HK-2 (cell line): ENCODE results near the gene SPATA21.
"Not testable (repeated sequence)": the region's sequence is repeated elsewhere in the genome, so short reads cannot be mapped to it uniquely, and the experiment has no call there.

Experiments used
- DNase-seq: peaks from one replicate; pipeline ENCODE4 v3.0.0-alpha.2; 2018; ENCODE audit not compliant: unreplicated experiment

Gene SPATA21

DNA sequence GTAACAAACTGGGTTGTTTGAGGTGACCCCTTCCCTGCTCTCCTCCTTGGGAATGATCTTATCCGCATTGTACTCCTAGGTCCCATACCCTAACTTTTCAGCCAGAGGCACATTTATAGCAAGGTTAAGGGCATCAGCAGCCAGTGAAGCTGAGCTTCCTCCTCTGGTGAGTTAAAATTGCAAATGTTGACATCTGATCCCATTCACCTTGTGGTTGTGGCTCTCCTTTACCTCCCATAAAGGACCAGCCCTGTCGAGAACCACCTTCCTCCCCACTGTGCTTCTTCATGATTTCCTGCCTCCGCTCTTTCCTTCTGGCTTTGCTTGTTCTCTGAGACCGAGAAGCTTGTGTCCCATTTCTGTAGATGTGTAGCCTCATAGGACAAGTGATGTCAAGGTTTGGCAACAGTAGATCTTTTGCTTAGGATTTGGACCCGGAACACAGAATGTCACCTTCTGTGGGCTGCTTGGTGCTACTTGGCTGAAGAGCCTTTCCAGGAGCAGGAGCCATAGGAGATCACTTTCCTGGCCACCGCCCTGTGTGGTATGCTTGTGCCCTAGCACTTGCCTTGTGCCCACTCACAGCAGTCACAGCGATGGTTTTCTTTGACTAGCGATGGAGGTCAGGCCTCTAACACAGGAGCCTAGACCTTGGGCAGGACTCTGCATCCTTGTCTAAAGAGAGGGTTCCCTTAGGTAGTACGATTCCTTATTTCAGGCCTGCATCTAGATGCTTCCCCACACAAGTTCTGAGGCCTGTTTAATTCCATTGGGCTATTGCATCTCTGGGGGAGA lies 51.4 kb downstream of the SPATA21 start:
- DNase-seq, result no peak

DNA sequence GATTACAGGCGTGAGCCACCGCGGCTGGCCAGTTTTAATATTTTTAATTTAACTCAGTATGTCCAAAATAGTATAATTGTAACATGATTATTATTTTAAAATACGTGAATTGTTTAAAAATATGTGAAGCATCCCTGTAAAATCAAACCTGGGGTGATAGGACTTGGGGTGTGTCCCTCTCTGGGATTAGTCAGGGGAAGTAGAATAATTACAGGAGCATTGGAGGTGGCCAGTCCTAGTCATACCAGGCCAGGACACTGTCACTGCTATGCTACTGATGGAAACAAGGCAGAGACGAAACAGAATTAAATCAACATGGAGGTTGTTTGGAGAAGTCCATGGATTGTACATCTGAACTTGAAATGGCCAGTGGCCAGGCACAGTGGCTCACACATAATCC lies 53.3 kb downstream of the SPATA21 start:
- no peak for DNase-seq

DNA sequence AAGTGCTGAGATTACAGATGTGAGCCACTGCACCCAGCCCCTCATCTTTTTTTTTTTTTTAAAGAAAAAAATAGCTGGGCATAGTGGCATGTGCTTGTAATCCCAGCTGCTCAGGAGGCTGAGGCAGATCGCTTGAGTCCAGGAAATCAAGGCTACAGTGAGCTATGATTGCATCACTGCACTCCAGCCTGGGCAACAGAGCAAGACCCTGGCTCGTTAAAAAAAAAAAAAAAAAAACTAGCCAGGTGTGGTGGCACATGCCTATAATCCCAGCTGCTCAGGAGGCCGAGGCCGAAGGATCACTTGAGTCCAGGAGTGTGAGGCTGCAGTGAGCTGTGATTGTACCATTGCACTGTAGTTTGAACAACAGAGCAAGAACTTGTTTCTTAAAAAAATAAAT lies 56.4 kb downstream of the SPATA21 start:
- no peak for DNase-seq

DNA sequence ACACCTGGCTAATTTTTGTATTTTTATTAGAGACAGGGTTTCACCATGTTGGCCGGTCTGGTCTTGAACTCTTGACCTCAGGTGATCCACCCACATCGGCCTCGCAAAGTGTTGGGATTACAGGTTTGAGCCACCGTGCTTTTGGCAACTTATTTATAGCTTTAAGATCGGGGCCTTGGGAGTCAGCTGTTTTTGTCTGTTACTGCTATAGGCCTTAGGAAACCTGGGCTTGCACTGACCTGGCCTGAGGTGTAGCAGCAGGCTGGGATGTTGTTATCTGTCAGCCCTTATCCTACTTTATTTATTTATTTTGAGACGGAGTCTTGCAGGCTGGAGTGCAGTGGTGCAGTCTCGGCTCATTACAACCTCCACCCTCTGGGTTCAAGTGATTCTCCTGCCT lies 58.8 kb downstream of the SPATA21 start:
- no peak for DNase-seq

DNA sequence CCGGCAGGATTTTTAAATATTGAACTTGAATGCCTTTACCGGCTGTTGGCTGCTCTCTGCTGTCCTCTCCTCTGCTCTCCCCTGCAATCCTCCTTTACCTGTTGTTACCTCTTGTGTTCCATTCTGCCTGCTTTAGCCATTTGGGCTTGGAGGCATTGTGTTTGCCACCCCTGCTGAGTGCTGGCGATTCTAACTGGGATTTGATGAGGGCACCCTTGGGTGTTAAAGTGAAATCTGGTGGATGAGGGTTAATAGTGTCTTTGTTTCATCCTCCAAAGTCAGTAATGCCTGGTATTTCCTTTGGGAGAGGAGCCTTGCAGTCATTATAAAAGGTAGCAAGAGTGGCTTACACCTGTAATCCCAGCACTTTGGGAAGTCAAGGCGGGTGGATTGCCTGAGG lies 60.3 kb downstream of the SPATA21 start:
- DNase-seq, result no peak

DNA sequence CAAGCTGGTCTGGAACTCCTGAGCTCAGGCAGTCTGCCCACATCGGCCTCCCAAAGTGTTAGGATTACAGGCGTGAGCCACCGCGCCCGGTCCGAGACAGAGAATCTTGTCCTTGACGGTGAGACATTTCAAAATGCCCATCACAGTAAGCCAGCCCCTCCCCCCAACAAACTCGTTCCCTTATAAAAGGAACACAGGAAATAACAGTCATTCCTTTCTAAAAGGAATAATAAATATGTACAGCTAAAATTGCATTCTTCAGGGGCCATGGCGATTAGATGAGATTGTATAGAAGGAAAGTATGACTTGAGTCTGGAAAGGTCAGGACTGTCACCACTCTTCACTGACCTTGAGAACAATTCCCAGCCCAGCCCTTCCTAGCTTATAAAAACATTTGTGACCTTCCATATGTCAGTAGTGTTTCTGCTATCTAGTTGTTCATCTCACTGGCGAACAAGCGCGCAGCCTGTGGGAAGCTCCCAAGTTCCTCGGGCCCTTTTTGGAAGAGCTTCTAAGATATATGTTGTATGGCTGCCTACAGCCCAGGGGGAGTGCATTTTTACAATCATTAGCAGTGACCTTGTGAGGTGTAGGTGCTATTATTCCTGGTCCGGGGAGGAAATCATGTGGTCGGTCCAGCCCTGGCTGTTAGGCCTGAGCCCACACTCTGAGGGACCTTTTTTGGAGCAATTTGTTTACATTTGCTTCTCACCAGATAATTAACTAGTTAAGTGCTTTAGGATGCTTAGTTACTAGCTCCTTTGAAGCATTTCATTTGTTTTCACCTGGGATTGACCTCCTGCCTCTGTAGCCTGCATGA lies 61.5 kb downstream of the SPATA21 start:
- DNase-seq, result no peak

DNA sequence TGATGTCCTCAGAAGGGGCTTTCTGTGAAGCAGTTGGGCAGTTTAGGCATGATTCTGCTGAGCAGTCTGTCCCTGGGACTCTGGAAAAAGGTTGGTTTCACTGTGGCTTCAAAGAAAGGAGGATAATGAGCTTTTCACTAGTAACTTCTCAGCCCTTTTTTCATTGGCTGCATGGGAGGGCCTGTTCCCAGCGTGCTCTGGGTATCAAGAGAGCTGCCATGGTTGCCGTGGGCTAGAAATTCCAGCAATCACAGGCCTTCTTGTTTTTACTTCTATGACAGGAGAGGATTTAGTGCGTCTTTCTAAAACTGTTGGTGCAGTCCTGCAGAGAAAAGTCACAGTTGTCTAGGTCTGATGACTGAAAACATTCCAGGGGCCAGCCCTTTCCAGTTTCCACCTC lies 63.0 kb downstream of the SPATA21 start:
- no peak for DNase-seq

DNA sequence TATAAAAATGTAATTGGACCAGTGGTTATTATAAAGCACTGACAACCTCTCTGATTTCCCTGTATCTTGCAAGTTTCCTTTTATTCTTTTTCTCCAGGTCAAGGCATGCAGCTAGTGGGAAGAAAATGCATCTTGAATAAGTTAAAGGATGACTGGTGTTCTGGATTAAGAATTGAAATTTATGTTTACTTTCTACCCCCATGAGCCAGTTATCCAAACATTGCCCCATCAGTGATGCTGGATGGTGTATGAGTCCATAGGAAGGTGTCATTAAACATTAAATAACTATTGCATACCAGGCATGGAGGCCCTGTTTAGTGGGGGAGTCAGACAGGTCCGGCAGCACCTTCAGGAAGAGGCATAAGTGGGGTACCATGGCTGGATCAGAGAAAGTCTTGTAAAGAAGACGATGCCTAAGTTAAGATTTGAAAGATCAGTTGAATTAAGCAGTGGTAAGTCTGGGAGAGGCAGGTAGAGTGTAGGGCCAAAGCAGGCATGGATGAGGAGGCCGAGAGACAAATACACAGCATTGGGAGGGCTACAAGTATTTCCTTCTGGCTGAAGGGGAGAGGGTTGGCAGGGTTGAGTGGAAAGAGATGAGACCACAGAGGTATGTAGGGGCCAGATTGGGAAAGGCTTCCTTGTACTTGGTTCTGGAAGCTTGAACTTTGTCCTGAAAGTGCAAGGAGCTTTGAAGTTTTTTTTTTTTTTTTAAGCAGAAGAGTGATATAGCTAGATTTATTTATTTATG lies 64.5 kb downstream of the SPATA21 start:
- no peak for DNase-seq

DNA sequence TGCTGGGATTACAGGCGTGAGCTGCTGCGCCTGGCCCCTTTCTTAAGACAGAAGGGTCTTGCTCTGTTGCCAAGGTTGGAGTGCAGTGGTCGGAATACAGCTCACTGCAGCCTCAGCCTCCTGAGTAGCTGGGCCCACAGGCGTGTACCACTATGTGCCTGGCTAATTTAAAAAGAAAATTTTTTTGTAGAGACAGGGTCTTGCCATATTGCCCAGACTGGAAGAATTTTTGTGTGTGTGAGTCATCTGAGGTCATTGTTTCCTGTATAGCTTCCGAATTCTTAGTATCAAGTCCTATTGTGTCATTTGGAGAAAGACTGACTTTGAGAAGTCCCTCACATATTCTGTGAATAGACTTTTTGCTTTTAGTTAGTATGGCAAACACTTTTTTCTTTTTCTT lies 65.5 kb downstream of the SPATA21 start:
- no peak for DNase-seq

DNA sequence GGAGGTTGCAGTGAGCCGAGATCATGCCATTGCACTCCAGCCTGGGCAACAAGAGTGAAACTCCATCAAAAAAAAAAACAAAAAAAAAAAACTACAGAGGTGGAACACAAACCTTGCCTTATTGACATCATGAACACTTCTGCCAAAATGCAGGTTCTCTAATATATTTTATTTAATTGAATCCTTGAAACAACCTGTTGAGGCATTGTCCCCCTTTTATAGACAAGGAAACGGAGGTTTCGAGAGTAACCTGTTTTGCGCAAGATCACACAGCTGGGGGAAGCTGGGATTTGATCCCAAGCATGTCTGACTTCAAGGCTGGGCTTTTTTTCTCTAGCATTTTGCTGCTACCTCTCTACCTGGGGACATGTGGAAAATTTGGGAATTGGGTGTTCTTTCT lies 67.4 kb downstream of the SPATA21 start:
- no peak for DNase-seq

DNA sequence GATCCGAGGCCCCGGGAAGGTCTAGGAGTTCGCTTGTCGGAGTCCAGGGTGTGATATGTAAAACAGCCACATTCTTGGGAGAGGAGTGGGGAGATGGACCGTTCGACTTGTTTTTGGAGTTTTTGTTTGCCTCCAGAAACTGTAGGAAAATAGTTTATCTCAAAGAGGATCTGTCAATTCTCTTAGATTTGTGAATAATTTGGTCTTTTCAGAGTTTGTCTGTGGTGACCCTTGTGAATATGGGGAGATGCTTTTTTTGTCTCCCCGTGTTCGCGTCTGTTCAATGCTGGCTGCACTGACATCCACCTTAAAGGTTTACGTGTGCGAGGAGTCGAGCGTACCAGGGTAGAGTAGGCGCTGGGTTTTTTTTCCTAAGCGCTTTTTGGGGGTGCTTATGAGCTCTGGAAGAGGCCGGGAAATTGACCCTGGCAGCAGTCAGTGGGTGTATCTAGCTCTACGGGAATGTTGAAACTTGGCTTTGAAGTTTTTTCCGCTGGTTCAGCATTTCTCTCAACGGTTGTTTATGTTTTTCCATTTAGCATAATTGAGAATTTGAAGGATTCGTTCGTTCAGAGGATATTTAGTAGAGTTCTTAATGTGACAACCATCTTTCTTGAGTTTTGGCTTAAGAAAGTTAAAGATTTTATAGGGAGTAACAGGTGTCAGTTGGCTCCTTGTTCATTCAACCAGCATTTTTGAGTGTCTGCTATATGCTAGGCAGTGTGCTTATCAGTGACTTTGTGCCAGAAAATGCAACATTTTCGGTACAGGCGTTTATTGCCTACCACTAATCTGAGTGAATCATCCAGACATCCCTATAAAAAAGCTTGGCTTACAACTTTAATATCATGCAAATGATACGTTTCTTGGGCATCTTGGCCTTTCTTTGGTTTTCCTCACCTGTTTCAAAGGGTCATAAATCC lies 69.0 kb downstream of the SPATA21 start:
- no peak for DNase-seq

DNA sequence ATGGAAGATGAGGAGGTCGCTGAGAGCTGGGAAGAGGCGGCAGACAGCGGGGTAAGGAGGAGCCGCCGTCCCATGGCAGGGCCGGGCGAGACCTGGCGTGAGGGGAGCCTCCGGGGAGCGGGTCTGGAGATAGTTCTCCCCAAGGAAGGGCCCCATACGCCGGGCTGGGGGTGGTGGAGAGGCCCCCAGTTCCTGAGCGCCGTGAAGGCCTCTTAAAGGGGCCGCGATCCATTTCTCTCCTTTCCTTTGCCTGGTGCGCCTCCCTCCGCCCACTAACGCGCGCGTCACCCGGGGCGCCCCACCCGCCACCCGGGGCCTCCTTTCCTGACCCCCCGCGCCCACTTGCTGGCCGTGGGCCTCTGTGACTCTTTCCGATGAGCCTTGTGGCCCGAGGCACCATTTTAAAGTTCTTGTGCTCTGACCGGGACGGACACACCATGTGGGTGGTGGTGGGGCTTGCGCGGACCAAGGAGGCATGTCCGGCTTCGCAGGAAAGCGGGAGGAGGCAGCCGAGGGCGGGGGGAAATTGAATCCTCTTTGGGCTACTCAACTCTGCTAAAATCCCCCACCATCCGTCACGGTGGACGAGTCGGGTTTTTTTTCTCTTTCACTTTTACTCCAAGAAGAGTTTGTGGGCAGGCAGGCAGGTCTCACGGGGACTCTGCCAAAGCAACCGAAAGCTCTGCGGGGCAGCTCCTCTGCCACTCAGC lies 69.8 kb downstream of the SPATA21 start:
- peak; percentile 85 for DNase-seq

DNA sequence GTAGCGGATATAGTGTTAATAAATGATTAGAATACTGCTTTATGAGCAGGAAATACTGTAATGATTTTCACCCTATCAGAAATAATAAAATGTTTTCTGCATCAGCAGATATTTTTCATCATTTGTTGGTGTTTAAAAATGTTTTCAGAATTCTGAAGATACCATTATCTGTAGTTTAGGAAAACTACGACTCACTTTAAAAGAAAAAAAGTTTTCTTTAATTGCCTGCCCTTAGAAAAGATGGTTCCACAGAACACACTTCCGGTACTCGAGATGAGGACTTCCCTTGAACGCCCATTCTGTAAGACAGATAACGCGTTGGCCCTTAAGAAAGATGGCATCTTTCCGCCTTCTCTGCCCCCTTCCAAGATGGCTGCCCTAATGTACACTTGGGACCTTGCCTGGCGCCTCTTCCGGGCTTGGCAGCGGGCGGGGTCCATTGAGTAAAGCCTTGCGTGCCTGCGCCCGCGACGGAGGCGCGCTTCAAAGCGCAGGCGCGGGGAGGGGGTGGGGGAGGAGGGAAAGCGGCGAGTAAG lies 70.4 kb downstream of the SPATA21 start, which contains the start of gene SZRD1:
SZRD1 (plus strand) TSS at position 521 of the 536 bp plus-strand sequence. CDS start 16 bp downstream, outside the sequence.
- peak; percentile 96 for DNase-seq

DNA sequence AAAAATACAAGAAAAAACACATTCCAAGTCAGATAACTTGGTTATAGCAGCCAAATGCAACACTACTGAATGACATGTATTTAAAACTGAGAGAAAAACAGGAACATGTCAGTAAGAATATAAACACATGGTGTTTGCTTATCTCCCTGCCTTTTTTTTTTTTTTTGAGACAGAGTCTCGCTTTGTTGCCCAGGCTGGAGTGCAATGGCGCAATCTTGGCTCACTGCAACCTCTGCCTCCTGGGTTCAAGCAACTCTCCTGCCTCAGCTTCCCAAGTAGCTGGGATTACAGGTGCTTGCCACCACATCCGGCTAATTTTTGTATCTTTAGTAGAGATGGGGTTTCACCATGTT lies 72.1 kb downstream of the SPATA21 start:
- DNase-seq, result not testable (repeated sequence)

DNA sequence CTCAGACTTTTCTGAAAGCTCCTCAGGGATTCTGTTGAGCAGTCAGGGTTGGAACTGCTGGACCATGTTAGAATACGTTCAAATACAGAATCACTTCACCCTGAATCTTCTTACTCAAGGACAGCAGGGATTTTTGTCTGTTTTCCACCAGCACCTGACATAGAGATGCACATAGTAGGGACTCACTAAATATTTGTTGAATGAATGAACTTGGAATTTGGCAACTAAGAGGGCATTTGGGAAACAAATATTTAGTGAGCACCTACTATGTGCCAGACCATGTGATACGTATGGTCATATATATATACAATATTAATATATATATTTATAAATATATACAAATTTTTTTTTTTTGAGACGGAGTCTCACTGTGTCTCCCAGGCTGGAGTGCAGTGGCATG lies 80.4 kb downstream of the SPATA21 start:
- no peak for DNase-seq

DNA sequence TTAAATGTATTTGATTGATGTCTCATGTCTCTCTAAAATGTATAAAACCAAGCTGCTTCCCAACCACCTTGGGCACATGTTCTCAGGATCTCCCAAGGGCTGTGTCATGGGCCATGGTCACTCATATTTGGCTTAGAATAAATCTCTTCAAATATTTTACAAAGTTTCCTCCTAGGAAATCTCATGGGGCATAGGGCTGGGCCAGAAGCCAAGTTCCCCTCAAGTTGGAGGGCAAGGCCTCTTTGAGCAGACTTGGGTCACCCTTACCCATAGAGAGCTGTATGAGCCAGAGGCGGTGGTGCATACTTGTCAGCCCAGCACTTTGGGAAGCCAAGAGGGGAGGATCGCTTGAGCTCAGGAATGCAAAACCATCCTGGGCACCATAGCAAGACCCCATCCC lies 82.6 kb downstream of the SPATA21 start:
- DNase-seq, result no peak

DNA sequence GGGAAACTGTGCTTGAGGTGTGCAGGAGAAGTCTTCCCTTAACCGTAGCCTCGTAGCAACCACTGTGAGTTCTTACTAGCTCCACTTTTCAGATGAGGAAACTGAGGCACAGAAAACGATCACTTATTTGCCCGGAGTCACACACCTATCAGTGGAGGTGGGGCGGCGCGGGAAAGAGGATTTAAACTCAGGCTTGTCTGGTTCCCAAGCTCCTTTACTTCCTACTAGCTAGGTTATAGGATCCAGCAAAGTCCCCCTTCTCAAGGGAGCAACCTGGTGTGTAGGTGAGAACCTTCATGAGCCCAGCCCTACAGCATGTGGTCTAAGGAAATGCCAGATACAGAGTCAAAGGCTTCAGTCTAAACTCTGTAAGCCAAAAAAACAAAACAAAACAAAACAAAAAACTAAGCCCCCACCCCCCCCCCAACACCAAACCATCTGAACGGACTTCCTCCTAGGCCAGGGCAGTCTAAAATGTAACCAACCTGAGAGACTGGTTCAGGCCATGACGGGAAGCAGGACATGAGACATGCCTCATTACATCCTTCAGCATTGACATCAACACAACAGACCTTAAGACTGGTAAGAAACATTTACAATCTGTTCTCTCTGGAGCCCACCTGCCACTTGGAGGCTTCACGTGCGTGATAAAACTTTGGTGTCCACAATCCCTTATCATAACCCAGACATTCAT lies 84.2 kb downstream of the SPATA21 start:
- DNase-seq, result no peak

DNA sequence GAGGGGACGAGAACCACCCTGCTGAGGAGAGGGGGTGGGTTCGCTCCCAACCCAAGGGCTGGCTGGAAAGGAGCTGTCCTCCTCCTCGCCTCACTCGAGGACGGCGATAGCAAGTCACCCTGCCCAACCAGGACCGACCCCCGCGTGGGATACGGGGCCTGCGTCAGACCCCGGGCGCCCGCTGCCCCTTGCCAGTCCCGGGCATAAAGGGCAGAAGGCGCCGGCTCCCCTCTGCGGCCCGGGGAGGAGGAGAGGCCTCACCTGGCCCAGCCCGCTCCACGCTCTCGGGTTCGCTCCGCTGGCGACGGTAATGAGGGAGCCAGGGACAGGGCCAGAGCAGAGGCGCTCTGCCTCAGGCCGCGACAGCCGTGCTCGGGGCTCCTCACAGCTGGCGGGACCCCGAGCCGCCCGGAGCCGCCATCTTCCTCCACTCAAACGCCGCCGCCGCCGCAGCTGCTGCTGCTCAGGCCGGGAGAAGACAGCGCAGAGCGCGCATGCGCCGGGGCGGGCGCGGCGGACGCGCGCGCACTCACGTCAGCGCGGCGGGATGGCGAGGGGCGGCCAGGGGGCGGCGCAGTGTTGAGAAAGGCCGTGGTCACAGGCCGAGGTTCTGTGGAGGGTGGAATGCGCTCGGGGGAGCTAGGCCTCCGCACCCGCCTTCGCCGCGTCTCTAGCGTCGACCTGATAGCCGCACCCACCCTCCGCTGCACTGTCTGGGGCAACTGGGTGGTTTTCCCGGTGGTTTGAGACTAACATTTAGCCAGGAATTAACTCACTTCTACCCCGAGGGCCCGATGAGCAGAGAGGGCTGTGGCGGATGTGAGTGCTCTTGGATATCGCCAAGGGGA lies 85.0 kb downstream of the SPATA21 start, which contains the start of gene FBXO42:
FBXO42 (minus strand) TSS at position 487 of the 848 bp plus-strand sequence. CDS start 37,062 bp downstream, outside the sequence.
- peak; percentile 96 for DNase-seq
